Fibroblast of lung (primary cell): ENCODE data around the gene CTBP2. TPM values are rescaled to one million over a fixed set of nuclear protein-coding genes. Genes with fewer than 3 reads are reported as not detected.
A peak's percentile ranks its signal among the peaks of the same experiment; 100 is the strongest.

ENCODE experiments used
- DNase-seq, 2 donors: peaks; one replicate each; pipeline versions ENCODE4 v3.0.0 to v3.0.0-alpha.2; 2010; ENCODE audit warnings: low read depth in 2 of 2
- H2AFZ ChIP-seq: 2 replicates; pipeline ENCODE4 v1.5.1; 2012; ENCODE audit warnings: low read length, control low read depth, inconsistent platforms
- H3K27ac ChIP-seq: 2 replicates; pipeline ENCODE4 v1.5.1; 2011; ENCODE audit warnings: low read length, control low read depth; ENCODE audit not compliant: insufficient read depth
- H3K27me3 ChIP-seq: 2 replicates; pipeline ENCODE4 v1.5.1; 2011; ENCODE audit warnings: mild to moderate bottlenecking, low read length; ENCODE audit not compliant: control insufficient read depth, insufficient read depth
- H3K36me3 ChIP-seq: 2 replicates; pipeline ENCODE4 v1.5.1; 2011; ENCODE audit warnings: low read length; ENCODE audit not compliant: control insufficient read depth, insufficient read depth
- H3K4me1 ChIP-seq: 2 replicates; pipeline ENCODE4 v1.5.1; 2011; ENCODE audit warnings: low read length; ENCODE audit not compliant: control insufficient read depth, insufficient read depth; ENCODE audit errors: extremely low read depth
- H3K4me2 ChIP-seq: 2 replicates; pipeline ENCODE4 v1.5.1; 2011; ENCODE audit warnings: low read length, control low read depth; ENCODE audit not compliant: insufficient read depth; ENCODE audit errors: extremely low read depth
- H3K4me3 ChIP-seq, 4 experiments: fragments of 200-600 bp in 1 of 4; sonication (generic) in 1 of 4; replicated peaks in 1 of 4; 2 replicates each; pipeline ENCODE4 v1.5.1; 2011 to 2016; ENCODE audit warnings: low read length in 4 of 4, low read depth in 3 of 4, mild to moderate bottlenecking in 3 of 4, control low read depth in 2 of 4, inconsistent platforms in 1 of 4, mixed read lengths in 1 of 4; ENCODE audit not compliant: insufficient read depth in 1 of 4; ENCODE audit errors: control extremely low read depth in 1 of 4
- H3K79me2 ChIP-seq: 2 replicates; pipeline ENCODE4 v1.5.1; 2012; ENCODE audit warnings: mild to moderate bottlenecking, low read length, inconsistent platforms; ENCODE audit not compliant: control insufficient read depth, insufficient read depth
- H3K9ac ChIP-seq: 2 replicates; pipeline ENCODE4 v1.5.1; 2011; ENCODE audit warnings: mild to moderate bottlenecking, low read length, control low read depth; ENCODE audit not compliant: insufficient read depth
- H3K9me3 ChIP-seq: 2 replicates; pipeline ENCODE4 v1.5.1; 2012; ENCODE audit warnings: low read depth, low read length; ENCODE audit not compliant: control insufficient read depth, insufficient read depth
- H4K20me1 ChIP-seq: 2 replicates; pipeline ENCODE4 v1.5.1; 2011; ENCODE audit warnings: low read length; ENCODE audit not compliant: control insufficient read depth, insufficient read depth; ENCODE audit errors: extremely low read depth
- CTCF ChIP-seq, 2 donors: IDR thresholded peaks in 1 of 2; conservative IDR thresholded peaks in 1 of 2; 1 replicate in 1 of 2; 2 replicates in 1 of 2; pipeline ENCODE4 v1.5.1; 2011 to 2012; ENCODE audit warnings: low read length in 2 of 2, control low read depth in 1 of 2, inconsistent platforms in 1 of 2, low read depth in 1 of 2, mild to moderate bottlenecking in 1 of 2
- EZH2 ChIP-seq: IDR thresholded peaks from 2 replicates; pipeline ENCODE4 v1.5.1; 2012; ENCODE audit warnings: low read length, control low read depth, mild to moderate bottlenecking; ENCODE audit errors: missing control alignments
- polyA plus RNA-seq, 2 donors: library from polyadenylated mRNA; depleted of rRNA in 1 of 2; stranded (reverse) in 1 of 2; unstranded in 1 of 2; fragments of >200 nt; gene quantifications; 2 replicates each; pipeline ENCODE4 v1.2.1, GENCODE V29; 2011 to 2012; ENCODE audit warnings: missing spikeins in 1 of 2
- total RNA-seq: library from RNA; depleted of rRNA; stranded (reverse); fragments of >200 nt; gene quantifications from 2 replicates; pipeline ENCODE4 v1.2.1, GENCODE V29; 2014

The CTBP2 gene
- total and polyA plus RNA-seq, 2 donors (not counting 1 experiment from before 2014, with no cell fraction given): 72.1 to 73.3 TPM

GRCh38 chr10:125124115-125124487 is 36.3 kb downstream of the CTBP2 start:
- Histone ChIP-seq H2AFZ (no peak overlapping the region), H3K79me2 (peaks cover 91% of the 10 kb centered on the region), H3K9ac (peak overlapping the region; percentile 72), H3K9me3 (no peaks in the 10 kb centered on the region), H3K36me3 (peaks cover 4% of the 10 kb centered on the region), H4K20me1 (no peaks in the 10 kb centered on the region), H3K27me3 (no peaks in the 10 kb centered on the region), H3K4me2 (peak overlapping the region; percentile 92), H3K4me3 (peak overlapping the region; percentile 2 to 45 (median 16)), H3K27ac (peak overlapping the region; percentile 83), H3K4me1 (peaks cover 23% of the 10 kb centered on the region)
- DNase-seq: no peak
- TF ChIP-seq EZH2 (no peak), CTCF (conservative IDR thresholded peaks at IDR 0.05 in 1 of 2, IDR thresholded peaks at IDR 0.05 in 1 of 2; ENCODE audit: low read depth in 1 of 2, low read length in 2 of 2) (no peak)

- peak overlapping the region; percentile 92 for H3K4me2 ChIP-seq
- peaks cover 91% of the 10 kb centered on the region for H3K79me2 ChIP-seq
- H3K9me3 ChIP-seq: no peaks in the 10 kb centered on the region
- H3K27ac ChIP-seq: peak overlapping the region; percentile 83
- H4K20me1 ChIP-seq: no peaks in the 10 kb centered on the region
- peaks cover 26% of the 10 kb centered on the region for H3K4me1 ChIP-seq
- H3K4me3 ChIP-seq: peak overlapping the region; percentile 2 to 45 (median 16)
- H3K27me3 ChIP-seq: no peaks in the 10 kb centered on the region
- no peak for TF ChIP-seq EZH2
- TF ChIP-seq CTCF (conservative IDR thresholded peaks at IDR 0.05 in 1 of 2, IDR thresholded peaks at IDR 0.05 in 1 of 2; ENCODE audit: low read depth in 1 of 2, low read length in 2 of 2): no peak
- H3K9ac ChIP-seq: peak overlapping the region; percentile 72
- H2AFZ ChIP-seq: no peak overlapping the region
- peak; percentile 77 to 93 for DNase-seq
- H3K36me3 ChIP-seq: peaks cover 4% of the 10 kb centered on the region
Observed at GRCh38 chr10:125123476-125124114, 36.8 kb downstream of the CTBP2 start.

- no peak for DNase-seq
- H2AFZ ChIP-seq: no peak overlapping the region
- H3K27ac ChIP-seq: peak overlapping the region; percentile 83
- H4K20me1 ChIP-seq: no peaks in the 10 kb centered on the region
- H3K4me3 ChIP-seq: no peak overlapping the region
- H3K9me3 ChIP-seq: no peaks in the 10 kb centered on the region
- TF ChIP-seq CTCF (conservative IDR thresholded peaks at IDR 0.05 in 1 of 2, IDR thresholded peaks at IDR 0.05 in 1 of 2; ENCODE audit: low read depth in 1 of 2, low read length in 2 of 2): no peak
- TF ChIP-seq EZH2: no peak
- H3K27me3 ChIP-seq: no peaks in the 10 kb centered on the region
- H3K4me1 ChIP-seq: peaks cover 31% of the 10 kb centered on the region
- peaks cover 2% of the 10 kb centered on the region for H3K36me3 ChIP-seq
- H3K4me2 ChIP-seq: no peak overlapping the region
- peaks cover 90% of the 10 kb centered on the region for H3K79me2 ChIP-seq
- no peak overlapping the region for H3K9ac ChIP-seq
Observed at GRCh38 chr10:125122566-125122965, 37.8 kb downstream of the CTBP2 start.
